Bronchial epithelial cell (primary cell): ENCODE results near the gene DPEP2NB. TPM values are rescaled to one million over a fixed set of nuclear protein-coding genes. Genes with fewer than 3 reads are reported as not detected.

Experiments used
- DNase-seq: peaks from one replicate; pipeline ENCODE4 v3.0.0-alpha.2; 2010; ENCODE audit warnings: low read depth
- FAIRE-seq: peaks from 2 replicates; lab custom pipeline; 2011; peaks lifted over from hg19 to GRCh38; lab: Jason Lieb, UNC
- H3K27me3 ChIP-seq: 2 replicates; pipeline ENCODE4 v1.5.1; 2011; ENCODE audit warnings: low read length; ENCODE audit not compliant: control insufficient read depth, insufficient read depth
- H3K36me3 ChIP-seq: 2 replicates; pipeline ENCODE4 v1.5.1; 2011; ENCODE audit warnings: low read length; ENCODE audit not compliant: control insufficient read depth, insufficient read depth
- H3K4me3 ChIP-seq: 2 replicates; pipeline ENCODE4 v1.5.1; 2011; ENCODE audit warnings: mild to moderate bottlenecking, low read depth, low read length, control low read depth
- total RNA-seq: library from RNA; depleted of rRNA; stranded (reverse); fragments of >200 nt; gene quantifications from 2 replicates; pipeline ENCODE4 v1.2.1, GENCODE V29; 2014
- TF ChIP-seq, protein P1 (sequence below): IDR thresholded peaks from 2 replicates; pipeline ENCODE4 v1.5.1; 2011; ENCODE audit warnings: mild to moderate bottlenecking, moderate library complexity, low read length, control low read depth, inconsistent platforms; ENCODE audit not compliant: insufficient read depth, severe bottlenecking

The DPEP2NB gene
- total RNA-seq, 1 donor from 2014 or later: not detected

DNA sequence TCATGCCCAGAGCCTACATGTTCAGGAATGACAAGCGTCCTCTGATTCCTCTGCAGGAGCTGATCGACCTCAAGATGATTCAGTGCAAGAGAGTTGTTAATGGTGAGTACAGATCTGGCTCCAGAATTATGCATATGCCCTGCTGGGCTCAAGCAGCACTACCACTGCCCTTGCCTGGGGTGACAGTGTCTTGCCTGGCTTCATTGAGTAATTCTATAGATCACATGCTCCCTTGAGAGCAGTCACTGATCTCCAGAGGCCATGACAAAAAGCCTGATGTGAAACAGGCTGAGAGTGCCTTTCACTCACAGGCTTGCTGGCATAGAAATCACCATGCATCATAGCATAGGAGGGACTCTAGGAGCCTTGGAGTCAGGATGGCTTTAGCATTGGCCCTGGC lies 33.7 kb upstream of the DPEP2NB start:
- no peak overlapping the region for H3K4me3 ChIP-seq
- no peaks in the 10 kb centered on the region for H3K27me3 ChIP-seq
- DNase-seq (no peak), FAIRE-seq (no peak)
- TF ChIP-seq, protein P1, sequence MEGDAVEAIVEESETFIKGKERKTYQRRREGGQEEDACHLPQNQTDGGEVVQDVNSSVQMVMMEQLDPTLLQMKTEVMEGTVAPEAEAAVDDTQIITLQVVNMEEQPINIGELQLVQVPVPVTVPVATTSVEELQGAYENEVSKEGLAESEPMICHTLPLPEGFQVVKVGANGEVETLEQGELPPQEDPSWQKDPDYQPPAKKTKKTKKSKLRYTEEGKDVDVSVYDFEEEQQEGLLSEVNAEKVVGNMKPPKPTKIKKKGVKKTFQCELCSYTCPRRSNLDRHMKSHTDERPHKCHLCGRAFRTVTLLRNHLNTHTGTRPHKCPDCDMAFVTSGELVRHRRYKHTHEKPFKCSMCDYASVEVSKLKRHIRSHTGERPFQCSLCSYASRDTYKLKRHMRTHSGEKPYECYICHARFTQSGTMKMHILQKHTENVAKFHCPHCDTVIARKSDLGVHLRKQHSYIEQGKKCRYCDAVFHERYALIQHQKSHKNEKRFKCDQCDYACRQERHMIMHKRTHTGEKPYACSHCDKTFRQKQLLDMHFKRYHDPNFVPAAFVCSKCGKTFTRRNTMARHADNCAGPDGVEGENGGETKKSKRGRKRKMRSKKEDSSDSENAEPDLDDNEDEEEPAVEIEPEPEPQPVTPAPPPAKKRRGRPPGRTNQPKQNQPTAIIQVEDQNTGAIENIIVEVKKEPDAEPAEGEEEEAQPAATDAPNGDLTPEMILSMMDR: no peak
- H3K36me3 ChIP-seq: peaks cover 9% of the 10 kb centered on the region

DNA sequence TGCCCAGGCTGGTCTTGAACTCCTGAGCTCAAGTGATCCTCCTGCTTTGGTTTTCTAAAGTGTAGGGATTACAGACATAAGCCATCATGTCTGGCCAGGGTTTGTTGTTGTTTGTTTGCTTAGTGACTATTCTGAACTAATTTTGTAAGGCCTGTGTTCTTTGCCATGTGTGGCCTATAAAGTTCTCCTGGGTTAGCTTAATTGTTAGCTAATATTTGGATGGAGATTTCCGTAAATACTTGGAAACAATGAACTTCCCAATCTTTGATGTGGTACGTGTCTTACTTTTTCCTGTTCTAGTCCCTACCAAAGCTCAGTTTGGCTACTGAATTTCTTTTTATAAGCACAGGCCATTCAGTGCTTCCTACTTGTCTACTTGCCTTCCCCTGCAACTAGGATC lies 32.3 kb upstream of the DPEP2NB start:
- Histone ChIP-seq H3K27me3 (no peaks in the 10 kb centered on the region), H3K4me3 (no peak overlapping the region), H3K36me3 (peaks cover 5% of the 10 kb centered on the region)
- TF ChIP-seq, protein P1: no peak
- FAIRE-seq (no peak), DNase-seq (no peak)

DNA sequence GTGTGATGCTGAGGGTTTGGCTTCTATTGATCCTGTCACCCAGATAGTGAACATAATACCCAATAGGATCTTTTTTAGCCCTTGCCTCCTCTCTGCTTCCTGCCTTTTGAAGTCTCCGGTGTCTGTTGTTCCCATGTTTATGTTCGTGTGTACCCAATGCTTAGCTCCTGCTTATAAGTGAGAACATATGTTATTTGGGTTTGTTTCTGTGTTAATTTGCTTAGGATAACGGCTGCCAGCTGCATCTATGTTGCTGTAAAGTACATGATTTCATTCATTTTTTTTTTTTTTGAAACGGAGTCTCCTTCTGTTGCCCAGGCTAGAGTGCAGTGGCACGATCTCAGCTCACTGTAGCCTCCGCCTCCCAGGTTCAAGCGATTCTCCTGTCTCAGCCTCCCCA lies 30.4 kb upstream of the DPEP2NB start:
- FAIRE-seq (no peak), DNase-seq (no peak)
- H3K36me3 ChIP-seq: peaks cover 3% of the 10 kb centered on the region
- no peak overlapping the region for H3K4me3 ChIP-seq
- H3K27me3 ChIP-seq: no peaks in the 10 kb centered on the region
- TF ChIP-seq, protein P1: no peak

DNA sequence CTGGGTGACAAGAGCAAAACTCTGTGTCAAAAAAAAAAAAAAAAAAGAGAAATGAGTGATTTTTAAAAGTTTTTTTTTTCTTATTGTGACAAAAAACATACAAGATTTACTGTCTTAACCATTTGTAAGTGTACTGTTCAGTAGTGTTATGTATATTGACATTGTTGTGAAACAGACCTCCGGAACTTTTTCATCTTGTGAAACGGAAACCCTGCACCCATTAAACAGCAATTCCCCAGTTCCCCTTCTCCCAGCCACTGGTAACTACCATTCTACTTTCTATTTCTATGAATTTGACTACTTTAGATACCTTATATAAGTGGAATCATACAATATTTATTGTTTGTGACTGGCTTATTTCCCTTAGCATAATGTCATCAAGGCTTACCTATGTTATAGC lies 26.1 kb upstream of the DPEP2NB start:
- TF ChIP-seq, protein P1: no peak

DNA sequence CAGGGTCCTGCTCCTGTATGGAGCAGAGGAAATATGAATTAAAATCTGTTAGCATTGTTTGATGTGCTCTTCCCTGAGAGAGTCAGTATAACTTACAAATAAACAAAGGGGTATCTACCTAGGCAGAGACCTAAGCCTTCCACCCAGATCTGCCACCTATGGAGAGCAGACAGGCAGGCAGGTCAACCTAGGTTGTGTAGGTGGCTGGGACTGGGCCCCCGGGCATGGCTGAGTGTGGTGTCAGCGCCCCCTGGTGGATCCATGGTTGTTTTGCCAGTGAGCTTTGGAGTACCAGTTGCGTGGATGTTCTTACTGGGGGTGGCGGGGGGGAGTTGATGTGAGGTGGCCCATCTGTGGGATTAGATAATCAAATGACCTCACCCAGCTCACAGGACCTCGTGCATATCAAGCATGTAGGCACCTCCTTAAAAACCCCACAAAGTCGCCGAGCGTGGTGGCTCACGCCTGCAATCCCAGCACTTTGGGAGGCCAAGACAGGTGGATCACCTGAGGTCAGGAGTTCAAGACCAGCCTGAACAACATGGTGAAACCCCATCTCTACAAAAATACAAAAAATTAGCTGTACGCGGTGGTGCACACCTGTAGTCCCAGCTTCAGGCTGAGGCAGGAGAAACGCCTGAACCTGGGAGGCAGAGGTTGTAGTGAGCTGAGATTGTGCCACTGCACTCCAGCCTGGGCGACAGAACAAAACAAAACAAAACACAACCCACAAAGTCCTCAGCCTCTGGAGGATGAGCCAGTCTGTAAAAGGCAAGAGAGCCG lies 25.0 kb upstream of the DPEP2NB start:
- FAIRE-seq: no peak
- DNase-seq: peak; percentile 58
- Histone ChIP-seq H3K4me3 (no peak overlapping the region), H3K36me3 (peaks cover 2% of the 10 kb centered on the region), H3K27me3 (no peaks in the 10 kb centered on the region)
- TF ChIP-seq, protein P1: peak; percentile 88

More for the DNA sequence above, 26.1 kb upstream of the DPEP2NB start:
- Histone ChIP-seq H3K36me3 (peaks cover 2% of the 10 kb centered on the region), H3K4me3 (no peak overlapping the region), H3K27me3 (no peaks in the 10 kb centered on the region)
- DNase-seq (no peak), FAIRE-seq (no peak)
